ENCODE results near the gene SCAF4. TPM values are rescaled to one million over a fixed set of nuclear protein-coding genes. Genes with fewer than 3 reads are reported as not detected.

SCAF4 gene
- total RNA-seq, 1 donor from 2014 or later, result 32.7 TPM

- no peaks in the 10 kb centered on the region for H3K27me3 ChIP-seq
- DNase-seq (no peak), ATAC-seq (no peak)
- H3K4me1 ChIP-seq, result peaks cover 29% of the 10 kb centered on the region
- TF ChIP-seq, protein P1, sequence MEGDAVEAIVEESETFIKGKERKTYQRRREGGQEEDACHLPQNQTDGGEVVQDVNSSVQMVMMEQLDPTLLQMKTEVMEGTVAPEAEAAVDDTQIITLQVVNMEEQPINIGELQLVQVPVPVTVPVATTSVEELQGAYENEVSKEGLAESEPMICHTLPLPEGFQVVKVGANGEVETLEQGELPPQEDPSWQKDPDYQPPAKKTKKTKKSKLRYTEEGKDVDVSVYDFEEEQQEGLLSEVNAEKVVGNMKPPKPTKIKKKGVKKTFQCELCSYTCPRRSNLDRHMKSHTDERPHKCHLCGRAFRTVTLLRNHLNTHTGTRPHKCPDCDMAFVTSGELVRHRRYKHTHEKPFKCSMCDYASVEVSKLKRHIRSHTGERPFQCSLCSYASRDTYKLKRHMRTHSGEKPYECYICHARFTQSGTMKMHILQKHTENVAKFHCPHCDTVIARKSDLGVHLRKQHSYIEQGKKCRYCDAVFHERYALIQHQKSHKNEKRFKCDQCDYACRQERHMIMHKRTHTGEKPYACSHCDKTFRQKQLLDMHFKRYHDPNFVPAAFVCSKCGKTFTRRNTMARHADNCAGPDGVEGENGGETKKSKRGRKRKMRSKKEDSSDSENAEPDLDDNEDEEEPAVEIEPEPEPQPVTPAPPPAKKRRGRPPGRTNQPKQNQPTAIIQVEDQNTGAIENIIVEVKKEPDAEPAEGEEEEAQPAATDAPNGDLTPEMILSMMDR (IDR thresholded peaks at IDR 0.05), result no peak
- H3K27ac ChIP-seq, result no peak overlapping the region
- no peaks in the 10 kb centered on the region for H3K9me3 ChIP-seq
- no peak overlapping the region for H3K4me3 ChIP-seq
- intact Hi-C loops (cut with DNase I), result no loop called here
- H3K36me3 ChIP-seq, result peaks cover under 1% of the 10 kb centered on the region
Observed at GRCh38 chr21:31708541-31708940, 23.4 kb downstream of the SCAF4 start.

GRCh38 chr21:31707499-31707898 is 24.4 kb downstream of the SCAF4 start:
- DNase-seq (no peak), ATAC-seq (no peak)
- intact Hi-C loops (cut with DNase I), result no loop called here
- Histone ChIP-seq H3K27ac (no peak overlapping the region), H3K27me3 (no peaks in the 10 kb centered on the region), H3K4me1 (peaks cover 29% of the 10 kb centered on the region), H3K4me3 (no peak overlapping the region), H3K36me3 (peaks cover 11% of the 10 kb centered on the region), H3K9me3 (no peaks in the 10 kb centered on the region)
- TF ChIP-seq, protein P1 (IDR thresholded peaks at IDR 0.05), result no peak

DNA sequence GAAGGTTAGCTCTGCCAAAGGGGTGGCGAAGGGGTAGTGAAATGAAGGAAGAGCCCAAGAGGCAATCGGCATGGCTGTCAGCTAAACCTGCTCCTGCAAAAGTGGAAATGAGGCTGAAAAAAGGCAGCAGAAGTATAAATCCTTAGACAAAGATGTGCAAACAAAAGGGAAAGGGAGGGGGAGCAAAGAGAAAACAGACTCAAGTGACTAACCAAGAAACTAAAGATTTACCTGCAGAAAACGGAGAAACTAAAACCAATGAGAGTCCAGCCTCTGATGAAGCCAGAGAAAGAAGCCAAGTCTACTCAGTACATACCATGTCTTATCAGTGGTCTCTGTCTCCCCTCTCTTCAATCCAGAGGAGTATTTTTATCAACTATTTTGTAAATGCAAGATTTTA is 25.4 kb downstream of the SCAF4 start:
- H3K4me3 ChIP-seq, result no peak overlapping the region
- H3K9me3 ChIP-seq, result no peaks in the 10 kb centered on the region
- peaks cover 29% of the 10 kb centered on the region for H3K4me1 ChIP-seq
- TF ChIP-seq, protein P1 (IDR thresholded peaks at IDR 0.05), result no peak
- peaks cover 20% of the 10 kb centered on the region for H3K36me3 ChIP-seq
- DNase-seq (no peak), ATAC-seq (no peak)
- no peak overlapping the region for H3K27ac ChIP-seq
- no peaks in the 10 kb centered on the region for H3K27me3 ChIP-seq
- intact Hi-C loops (cut with DNase I), result no loop called here

DNA sequence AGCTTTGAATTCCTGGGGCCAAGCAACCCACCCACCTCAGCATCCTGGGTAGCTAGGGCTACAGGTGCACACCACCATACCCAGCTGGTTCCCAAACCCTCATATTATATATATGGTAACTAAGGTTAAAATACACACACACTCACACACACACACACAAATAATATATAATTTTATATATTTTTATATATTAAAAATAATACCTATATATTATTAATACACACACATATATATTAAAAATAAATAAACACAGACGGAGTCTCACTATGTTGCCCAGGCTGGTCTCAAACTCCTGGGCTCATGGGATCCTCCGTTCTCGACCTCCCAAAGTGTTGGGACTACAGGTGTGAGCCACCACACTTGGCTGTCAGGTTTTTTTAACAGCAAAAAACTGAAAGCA is 31.9 kb downstream of the SCAF4 start:
- DNase-seq (no peak), ATAC-seq (no peak)
- Histone ChIP-seq H3K4me3 (no peak overlapping the region), H3K27ac (no peak overlapping the region), H3K4me1 (no peaks in the 10 kb centered on the region), H3K9me3 (no peaks in the 10 kb centered on the region), H3K36me3 (peaks cover 80% of the 10 kb centered on the region), H3K27me3 (no peaks in the 10 kb centered on the region)
- TF ChIP-seq, protein P1 (IDR thresholded peaks at IDR 0.05), result no peak
- intact Hi-C loops (cut with DNase I), result no loop called here

GRCh38 chr21:31698461-31698860 is 33.5 kb downstream of the SCAF4 start:
- Histone ChIP-seq H3K36me3 (peaks cover 95% of the 10 kb centered on the region), H3K27ac (no peak overlapping the region), H3K27me3 (no peaks in the 10 kb centered on the region), H3K4me1 (no peaks in the 10 kb centered on the region), H3K9me3 (no peaks in the 10 kb centered on the region), H3K4me3 (no peak overlapping the region)
- no peak for DNase-seq
- TF ChIP-seq, protein P1 (IDR thresholded peaks at IDR 0.05), result no peak
- no peak for ATAC-seq
- intact Hi-C loops (cut with DNase I), result no loop called here

- TF ChIP-seq, protein P1 (IDR thresholded peaks at IDR 0.05), result no peak
- ATAC-seq (no peak), DNase-seq (no peak)
- H3K4me3 ChIP-seq, result no peak overlapping the region
- no peaks in the 10 kb centered on the region for H3K4me1 ChIP-seq
- intact Hi-C loops (cut with DNase I), result no loop called here
- H3K36me3 ChIP-seq, result peaks cover 95% of the 10 kb centered on the region
- H3K27me3 ChIP-seq, result no peaks in the 10 kb centered on the region
- H3K9me3 ChIP-seq, result no peaks in the 10 kb centered on the region
- no peak overlapping the region for H3K27ac ChIP-seq
Observed at GRCh38 chr21:31696424-31696823, 35.5 kb downstream of the SCAF4 start.

All from upper lobe of right lung (tissue), 1 donor.